NOMO-1 treated with dmso at 0.1 percent for 144 hours (cell line): ENCODE measurements around the gene SCAF1.

Experiments
- DNase-seq: peaks from one replicate; lab custom pipeline; 2025; ENCODE audit not compliant: unreplicated experiment; lab: John Stamatoyannopoulos, UW

SCAF1 gene

GRCh38 chr19:49645592-49645991 is 3.6 kb downstream of the SCAF1 start:
- DNase-seq, result no peak

DNA sequence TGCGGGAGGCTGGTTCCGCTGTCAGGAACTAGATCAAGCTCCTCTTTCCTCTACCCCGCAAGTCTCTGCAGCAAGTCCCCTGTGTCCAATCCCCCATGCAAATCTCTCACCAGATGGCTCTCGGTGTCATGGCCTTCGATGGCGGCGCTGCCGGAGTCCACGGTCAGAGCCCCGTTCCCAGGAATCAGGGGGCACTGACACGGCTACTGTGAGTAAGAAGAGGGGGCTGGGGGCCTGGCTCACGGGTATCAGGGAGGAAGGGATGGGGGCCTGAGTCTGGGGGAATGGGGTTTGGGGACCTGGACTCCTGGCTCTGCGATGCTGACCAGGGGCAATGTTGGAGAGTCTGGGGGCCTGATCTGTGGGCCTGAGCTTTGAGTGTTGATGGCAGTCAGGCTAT is 4.0 kb downstream of the SCAF1 start:
- no peak for DNase-seq

GRCh38 chr19:49646586-49646985 is 4.6 kb downstream of the SCAF1 start:
- no peak for DNase-seq

GRCh38 chr19:49651029-49651819 is 9.2 kb downstream of the SCAF1 start:
- no peak for DNase-seq

GRCh38 chr19:49651820-49652550 is 10.0 kb downstream of the SCAF1 start:
- DNase-seq, result no peak

DNA sequence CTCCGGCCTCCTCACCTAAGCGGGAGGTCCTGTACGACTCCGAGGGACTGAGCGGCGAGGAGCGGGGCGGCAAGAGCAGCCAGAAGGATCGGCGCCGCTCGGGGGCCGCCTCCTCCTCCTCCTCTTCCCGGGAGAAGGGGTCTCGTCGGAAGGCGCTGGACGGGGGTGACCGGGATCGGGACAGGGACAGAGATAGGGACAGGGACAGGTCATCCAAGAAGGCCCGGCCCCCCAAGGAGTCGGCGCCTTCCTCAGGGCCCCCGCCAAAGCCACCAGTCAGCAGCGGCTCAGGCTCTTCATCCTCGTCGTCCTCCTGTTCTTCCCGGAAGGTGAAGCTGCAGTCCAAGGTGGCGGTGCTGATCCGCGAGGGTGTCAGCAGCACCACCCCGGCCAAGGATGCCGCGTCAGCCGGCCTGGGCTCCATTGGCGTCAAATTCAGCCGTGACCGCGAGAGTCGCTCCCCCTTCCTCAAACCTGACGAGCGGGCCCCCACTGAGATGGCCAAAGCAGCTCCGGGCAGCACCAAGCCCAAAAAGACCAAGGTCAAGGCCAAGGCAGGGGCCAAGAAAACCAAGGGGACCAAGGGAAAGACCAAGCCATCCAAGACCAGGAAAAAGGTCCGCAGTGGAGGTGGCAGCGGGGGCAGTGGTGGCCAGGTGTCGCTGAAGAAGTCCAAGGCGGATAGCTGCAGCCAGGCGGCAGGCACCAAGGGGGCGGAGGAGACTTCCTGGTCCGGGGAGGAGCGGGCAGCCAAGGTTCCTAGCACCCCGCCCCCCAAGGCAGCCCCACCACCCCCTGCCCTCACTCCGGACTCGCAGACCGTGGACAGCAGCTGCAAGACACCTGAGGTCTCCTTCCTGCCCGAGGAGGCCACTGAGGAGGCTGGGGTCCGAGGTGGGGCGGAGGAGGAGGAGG is 10.8 kb downstream of the SCAF1 start:
- no peak for DNase-seq

- DNase-seq, result no peak
These were observed 11.4 kb downstream of the SCAF1 start for GRCh38 chr19:49653466-49653806.

- DNase-seq, result no peak
These were observed 12.6 kb downstream of the SCAF1 start for GRCh38 chr19:49654581-49654980.

- DNase-seq, result no peak
These were observed 13.8 kb downstream of the SCAF1 start for GRCh38 chr19:49655570-49656455.

GRCh38 chr19:49656456-49657109 is 14.6 kb downstream of the SCAF1 start:
- DNase-seq, result no peak

DNA sequence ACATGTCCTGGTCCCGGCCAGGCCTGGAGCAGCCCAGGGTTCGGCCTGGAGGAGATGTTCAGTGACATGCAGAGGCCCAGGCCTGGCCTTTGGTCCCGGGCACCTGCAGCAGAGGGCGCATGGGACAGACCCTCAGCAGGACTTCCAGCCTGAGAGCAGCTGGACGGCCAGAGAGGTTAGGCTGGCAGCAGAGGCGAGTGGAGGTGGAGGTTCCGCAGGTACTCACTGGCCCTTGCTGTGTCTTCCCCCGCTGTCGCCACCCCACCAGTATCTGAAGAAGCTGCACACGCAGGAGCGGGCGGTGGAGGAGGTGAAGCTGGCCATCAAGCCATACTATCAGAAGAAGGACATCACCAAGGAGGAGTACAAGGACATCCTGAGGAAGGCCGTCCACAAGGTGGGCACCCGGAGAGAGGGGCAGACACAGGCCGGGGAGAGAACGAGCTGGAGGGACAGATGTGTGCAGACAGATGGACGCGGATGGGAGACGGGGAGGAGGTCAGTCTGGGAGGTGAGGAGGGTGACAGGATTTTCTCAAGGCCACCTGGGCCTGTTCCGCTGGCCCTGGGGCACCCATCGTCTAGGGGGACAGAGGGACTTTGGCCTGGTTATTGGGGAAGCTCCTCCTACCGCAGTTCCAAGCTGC is 15.6 kb downstream of the SCAF1 start:
- DNase-seq, result no peak

DNA sequence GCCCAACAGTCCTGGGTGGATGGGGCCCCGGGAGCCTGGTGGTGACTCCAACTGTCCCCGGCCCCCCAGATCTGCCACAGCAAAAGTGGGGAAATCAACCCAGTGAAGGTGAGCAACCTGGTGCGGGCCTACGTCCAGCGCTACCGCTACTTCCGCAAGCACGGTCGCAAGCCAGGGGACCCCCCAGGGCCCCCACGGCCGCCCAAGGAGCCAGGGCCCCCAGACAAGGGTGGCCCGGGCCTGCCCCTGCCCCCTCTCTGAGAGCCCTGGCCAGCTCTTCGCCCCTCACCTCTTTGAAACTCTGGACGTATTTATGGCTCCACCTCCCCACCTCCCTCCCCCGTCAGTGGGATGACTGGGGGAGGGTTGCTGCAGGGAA is 16.1 kb downstream of the SCAF1 start:
- DNase-seq, result no peak

- no peak for DNase-seq
These were observed 16.8 kb downstream of the SCAF1 start for GRCh38 chr19:49658566-49659442.

GRCh38 chr19:49660338-49660961 is 18.4 kb downstream of the SCAF1 start:
- DNase-seq, result no peak

GRCh38 chr19:49662011-49662410 is 20.0 kb downstream of the SCAF1 start:
- no peak for DNase-seq

DNA sequence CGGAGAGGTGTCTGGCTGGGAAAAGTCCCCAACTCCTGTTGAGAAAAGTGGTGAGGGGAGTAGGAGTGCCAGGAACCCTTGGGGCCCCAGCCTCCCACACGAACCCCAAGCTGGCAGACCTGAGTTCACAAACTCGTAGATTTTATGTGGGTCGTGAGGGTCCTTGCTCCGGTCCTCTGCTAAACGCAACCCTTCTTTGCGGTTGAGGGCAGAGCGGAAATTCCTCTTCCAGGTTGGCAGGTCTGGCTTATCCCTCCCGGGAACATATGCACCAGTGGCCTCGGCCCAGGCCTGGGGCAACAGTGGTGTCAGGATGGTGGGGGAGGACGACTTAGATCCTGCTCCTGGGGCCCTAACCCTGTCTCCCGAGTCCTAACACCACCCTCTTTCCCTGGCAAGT is 21.2 kb downstream of the SCAF1 start:
- no peak for DNase-seq

GRCh38 chr19:49664171-49665035 is 22.4 kb downstream of the SCAF1 start:
- DNase-seq, result peak; percentile 29
